Spleen (tissue), 11 donors: ENCODE data around the gene FBXW8. TPM values are rescaled to one million over a fixed set of nuclear protein-coding genes. Genes with fewer than 3 reads are reported as not detected.

Source experiments
- DNase-seq: peaks from one replicate; pipeline ENCODE4 v3.0.0-alpha.2; 2020
- H3K27ac ChIP-seq, 8 donors: fragments of 200-600 bp; sonication (generic) in 7 of 8; 1 replicate in 4 of 8; 2 replicates in 4 of 8; pipeline versions ENCODE4 v1.5.0 to v1.8.0; 2016 to 2021; ENCODE audit warnings: inconsistent platforms in 4 of 8, mild to moderate bottlenecking in 4 of 8, moderate library complexity in 1 of 8
- H3K27me3 ChIP-seq, 7 donors: fragments of 200-600 bp; sonication (generic) in 6 of 7; replicated peaks in 1 of 7; 1 replicate in 4 of 7; 2 replicates in 3 of 7; pipeline versions ENCODE4 v1.5.0 to v1.8.0; 2016 to 2021; ENCODE audit warnings: inconsistent platforms in 3 of 7, mild to moderate bottlenecking in 1 of 7
- H3K36me3 ChIP-seq, 6 donors: fragments of 200-600 bp; sonication (generic) in 5 of 6; 1 replicate in 4 of 6; 2 replicates in 2 of 6; pipeline versions ENCODE4 v1.5.0 to v1.8.0; 2016 to 2021; ENCODE audit warnings: inconsistent platforms in 2 of 6
- H3K4me1 ChIP-seq, 6 donors: fragments of 200-600 bp; sonication (generic) in 5 of 6; 1 replicate in 3 of 6; 2 replicates in 3 of 6; pipeline versions ENCODE4 v1.5.0 to v1.8.0; 2016 to 2021; ENCODE audit warnings: inconsistent platforms in 3 of 6
- H3K4me3 ChIP-seq, 8 donors: fragments of 200-600 bp; sonication (generic) in 7 of 8; 1 replicate in 4 of 8; 2 replicates in 4 of 8; pipeline versions ENCODE4 v1.5.0 to v1.8.0; 2016 to 2021; ENCODE audit warnings: inconsistent platforms in 4 of 8, mild to moderate bottlenecking in 4 of 8, moderate library complexity in 2 of 8
- H3K9me3 ChIP-seq, 8 donors: fragments of 200-600 bp; sonication (generic) in 7 of 8; 1 replicate in 4 of 8; 2 replicates in 4 of 8; pipeline versions ENCODE4 v1.5.0 to v1.8.0; 2016 to 2021; ENCODE audit warnings: inconsistent platforms in 4 of 8
- POLR2A ChIP-seq, 3 donors: fragments of 450-650 bp; IDR thresholded peaks; one replicate each; pipeline ENCODE4 v1.5.1; 2017; ENCODE audit warnings: antibody characterized with exemption in 3 of 3, mild to moderate bottlenecking in 1 of 3
- POLR2AphosphoS5 ChIP-seq, 3 donors: sonication (generic); formaldehyde crosslinking; IDR thresholded peaks; one replicate each; pipeline ENCODE4 v1.5.1; 2017; ENCODE audit warnings: antibody characterized with exemption in 3 of 3
- WGBS, 5 donors: extraction: QIAGEN DNeasy Blood & Tissue Kit in 3 of 5; methylation state at CpG; one replicate each; pipeline versions ENCODE4 v1.1.5 to v1.1.7; 2013 to 2018; 5-methylcytosine and 5-hydroxymethylcytosine counted together
- intact Hi-C: fragments of 100-400 bp; cut with DNase I; formaldehyde crosslinking; loops from one replicate; pipeline ENCODE4 v1.15.0; 2023; ENCODE audit warnings: low total_unique reads
- polyA plus RNA-seq, 3 donors: library from polyadenylated mRNA; stranded (reverse); fragments of 200-250 nt; gene quantifications; one replicate each; pipeline ENCODE4 v1.2.1, GENCODE V29; 2013
- total RNA-seq, 7 donors: library from RNA; depleted of rRNA in 3 of 7; stranded (reverse); fragments of >200 nt in 3 of 7; fragmentation: NEBNext Ultra II Directional in 4 of 7; extraction: Animal tissue kit (Norgen Biotek cat#: 25700) in 4 of 7; gene quantifications; one replicate each; pipeline versions ENCODE4 v1.1.0 to v1.2.1, GENCODE V29; 2016 to 2021
- TF ChIP-seq, protein P1 (sequence below), 11 experiments: fragments of 200-600 bp in 7 of 11; fragments of 450-650 bp in 4 of 11; sonication (generic) in 4 of 11; IDR thresholded peaks in 8 of 11; conservative IDR thresholded peaks in 3 of 11; 1 replicate in 7 of 11; 2 replicates in 4 of 11; pipeline versions ENCODE4 v1.4.0 to v1.8.0; 2016 to 2021; ENCODE audit warnings: antibody characterized with exemption in 11 of 11, inconsistent platforms in 4 of 11, mild to moderate bottlenecking in 1 of 11
- donor health status: healthy with polysubstance abuse.
- donor health status: DM: no; HTN: no; CAD: no; lungs with moderate emphysema.
- donor health status: DM: no; HTN: no; CAD: no.
- donor health status: Bipolar disorder and iron deficiency.
- donor health status: healthy.
- donor health status: DM: no; HTN: no; CAD: no.
- donor health status: DM: yes; HTN: yes; CAD: no.

FBXW8 gene
- total and polyA plus RNA-seq, 10 donors: 2.2 to 17.3 (median 11.8) TPM

GRCh38 chr12:117063162-117063911 lies 152.6 kb downstream of the FBXW8 start:
- H3K4me3 ChIP-seq: peak overlapping the region in 3 of 8 donors; percentile 0 to 53 (median 12)
- H3K27ac ChIP-seq: peak overlapping the region; percentile 27 to 87 (median 75)

DNA sequence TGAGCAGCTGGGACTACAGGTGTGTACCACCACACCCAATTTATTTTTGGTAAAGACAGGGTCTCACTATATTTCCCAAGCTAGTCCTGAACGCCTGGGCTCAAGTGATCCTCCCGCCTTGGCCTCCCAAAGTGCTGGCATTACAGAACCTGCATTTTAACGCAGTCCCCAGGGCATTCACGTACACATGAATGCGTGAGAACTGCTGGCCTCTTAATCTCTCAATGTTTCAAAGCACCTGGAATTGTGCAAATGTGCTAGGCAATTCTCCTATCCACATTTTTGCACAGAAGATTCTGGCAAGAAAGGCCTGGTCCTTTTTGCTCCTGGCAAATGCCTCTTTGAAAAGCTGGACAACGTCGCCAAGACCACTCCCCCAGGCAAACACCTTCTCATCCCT lies 153.3 kb downstream of the FBXW8 start:
- Histone ChIP-seq H3K36me3 (no peaks in the 10 kb centered on the region), H3K27ac (peak overlapping the region in 6 of 8 donors; percentile 65 to 87 (median 80)), H3K4me3 (peak overlapping the region in 1 of 8 donors; percentile 53), H3K4me1 (peaks cover 0 to 96% (median 42%) of the 10 kb centered on the region in 6 donors), H3K9me3 (no peaks in the 10 kb centered on the region), H3K27me3 (no peaks in the 10 kb centered on the region)
- no peak for TF ChIP-seq POLR2A (IDR thresholded peaks at IDR 0.05)
- no peak for TF ChIP-seq POLR2AphosphoS5 (IDR thresholded peaks at IDR 0.05)
- TF ChIP-seq, protein P1, sequence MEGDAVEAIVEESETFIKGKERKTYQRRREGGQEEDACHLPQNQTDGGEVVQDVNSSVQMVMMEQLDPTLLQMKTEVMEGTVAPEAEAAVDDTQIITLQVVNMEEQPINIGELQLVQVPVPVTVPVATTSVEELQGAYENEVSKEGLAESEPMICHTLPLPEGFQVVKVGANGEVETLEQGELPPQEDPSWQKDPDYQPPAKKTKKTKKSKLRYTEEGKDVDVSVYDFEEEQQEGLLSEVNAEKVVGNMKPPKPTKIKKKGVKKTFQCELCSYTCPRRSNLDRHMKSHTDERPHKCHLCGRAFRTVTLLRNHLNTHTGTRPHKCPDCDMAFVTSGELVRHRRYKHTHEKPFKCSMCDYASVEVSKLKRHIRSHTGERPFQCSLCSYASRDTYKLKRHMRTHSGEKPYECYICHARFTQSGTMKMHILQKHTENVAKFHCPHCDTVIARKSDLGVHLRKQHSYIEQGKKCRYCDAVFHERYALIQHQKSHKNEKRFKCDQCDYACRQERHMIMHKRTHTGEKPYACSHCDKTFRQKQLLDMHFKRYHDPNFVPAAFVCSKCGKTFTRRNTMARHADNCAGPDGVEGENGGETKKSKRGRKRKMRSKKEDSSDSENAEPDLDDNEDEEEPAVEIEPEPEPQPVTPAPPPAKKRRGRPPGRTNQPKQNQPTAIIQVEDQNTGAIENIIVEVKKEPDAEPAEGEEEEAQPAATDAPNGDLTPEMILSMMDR (IDR thresholded peaks at IDR 0.05 in 8 of 11, conservative IDR thresholded peaks at IDR 0.05 in 3 of 11): no peak
- WGBS, 5 donors: 76 to 93% (median 84%) methylated on average over 7 of the region's 7 CpGs
- no peak for DNase-seq
- intact Hi-C loops: no loop called here

More at GRCh38 chr12:117063162-117063911, 152.6 kb downstream of the FBXW8 start:
- H3K36me3 ChIP-seq: no peaks in the 10 kb centered on the region
- 14 to 18% (median 17%) methylated on average over 12 to 16 of the region's 16 CpGs for whole genome bisulfite sequencing, 5 donors
- peak; percentile 86 for DNase-seq
- intact Hi-C loops: no loop called here
- no peaks in the 10 kb centered on the region for H3K9me3 ChIP-seq
- TF ChIP-seq POLR2AphosphoS5 (IDR thresholded peaks at IDR 0.05) (peak; percentile 41 to 59 (median 56)), POLR2A (IDR thresholded peaks at IDR 0.05) (no peak)
- TF ChIP-seq, protein P1 (IDR thresholded peaks at IDR 0.05 in 8 of 11, conservative IDR thresholded peaks at IDR 0.05 in 3 of 11): no peak
- H3K4me1 ChIP-seq: peaks cover 0 to 96% (median 42%) of the 10 kb centered on the region in 6 donors
- H3K27me3 ChIP-seq: no peaks in the 10 kb centered on the region

DNA sequence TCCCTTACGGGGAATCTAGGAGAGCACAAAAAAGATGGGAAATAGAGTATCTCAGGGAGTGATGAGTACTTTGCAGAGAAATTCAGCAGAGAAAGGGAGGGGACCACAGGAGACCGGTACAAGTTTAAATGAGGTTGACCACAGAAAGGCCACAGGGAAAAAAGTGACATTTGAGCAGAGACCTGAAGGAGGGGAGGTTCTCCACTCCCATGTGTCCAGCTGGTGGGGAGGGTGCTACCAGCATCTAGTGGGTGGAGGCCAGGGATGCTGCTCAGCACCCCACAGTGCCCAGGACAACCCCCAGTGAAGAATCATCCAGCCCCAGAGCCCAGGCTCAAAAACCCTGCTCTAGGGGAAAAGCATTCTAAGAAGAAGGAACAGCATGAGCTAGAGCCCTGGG lies 153.8 kb downstream of the FBXW8 start:
- Histone ChIP-seq H3K27ac (peak overlapping the region in 5 of 8 donors; percentile 12 to 87 (median 82)), H3K4me1 (peaks cover 0 to 96% (median 42%) of the 10 kb centered on the region in 6 donors), H3K4me3 (no peak overlapping the region), H3K27me3 (no peaks in the 10 kb centered on the region), H3K36me3 (no peaks in the 10 kb centered on the region), H3K9me3 (no peaks in the 10 kb centered on the region)
- DNase-seq: no peak
- TF ChIP-seq, protein P1 (IDR thresholded peaks at IDR 0.05 in 8 of 11, conservative IDR thresholded peaks at IDR 0.05 in 3 of 11): no peak
- TF ChIP-seq POLR2A (IDR thresholded peaks at IDR 0.05) (no peak), POLR2AphosphoS5 (IDR thresholded peaks at IDR 0.05) (no peak)
- WGBS, 5 donors: 56 to 69% (median 62%) methylated on average over 2 of the region's 2 CpGs
- intact Hi-C loops: no loop called here

- Histone ChIP-seq H3K4me3 (no peak overlapping the region), H3K27me3 (no peaks in the 10 kb centered on the region), H3K9me3 (no peaks in the 10 kb centered on the region), H3K4me1 (peaks cover 0 to 95% (median 42%) of the 10 kb centered on the region in 6 donors), H3K27ac (peak overlapping the region in 3 of 8 donors; percentile 33 to 82 (median 79)), H3K36me3 (no peaks in the 10 kb centered on the region)
- no peak for DNase-seq
- intact Hi-C loops: no loop called here
- no peak for TF ChIP-seq POLR2A (IDR thresholded peaks at IDR 0.05)
- no peak for TF ChIP-seq POLR2AphosphoS5 (IDR thresholded peaks at IDR 0.05)
- TF ChIP-seq, protein P1 (IDR thresholded peaks at IDR 0.05 in 8 of 11, conservative IDR thresholded peaks at IDR 0.05 in 3 of 11): no peak
- WGBS, 5 donors: 63 to 82% (median 74%) methylated on average over 10 of the region's 10 CpGs
Observed at GRCh38 chr12:117067016-117067415, 156.3 kb downstream of the FBXW8 start.
